HepG2 (cell line): ENCODE data around the gene GREM1. TPM values are rescaled to one million over a fixed set of nuclear protein-coding genes. Genes with fewer than 3 reads are reported as not detected.

Experiments used
- ATAC-seq: fragments of 200-7000 bp; cut with Tn5 transposase; 3 replicates; pipeline ENCODE4 v1.9.1; 2020; ENCODE audit warnings: mild to moderate bottlenecking, moderate library complexity
- BruUV-seq: library from RNA; stranded (reverse); fragments of 400-500 nt; replicated peaks from 2 replicates; lab custom pipeline; 2021; lab: Mats Ljungman, UMichigan
- CTCF ChIA-PET: fragments of 300-600 bp; formaldehyde crosslinking; extraction: SDS; loops from one replicate; lab custom pipeline; 2021; ENCODE audit warnings: low total read pairs, inconsistent platforms, low intra/inter-chr PET ratio; lab: Yijun Ruan, JAX
- POLR2A ChIA-PET: fragments of 350-600 bp; sonication (Branson Sonifier 250); formaldehyde crosslinking; loops from one replicate; lab custom pipeline; 2020; ENCODE audit warnings: antibody characterized with exemption, inconsistent platforms; lab: Yijun Ruan, JAX
- DNase-seq: peaks from one replicate; pipeline ENCODE4 v3.0.0-alpha.2; 2015; ENCODE audit warnings: low spot score
- FAIRE-seq: peaks from 3 replicates; lab custom pipeline; 2011; peaks lifted over from hg19 to GRCh38; lab: Jason Lieb, UNC
- H2AFZ ChIP-seq: one replicate; pipeline ENCODE4 v1.6.1; 2011; ENCODE audit warnings: low read length, inconsistent platforms
- H3K27ac ChIP-seq: fragments of 300-600 bp; 3 replicates; pipeline ENCODE4 v1.8.0; 2011; ENCODE audit warnings: mixed run types, mild to moderate bottlenecking, mixed read lengths, low read length, inconsistent platforms; ENCODE audit not compliant: insufficient read depth; ENCODE audit errors: extremely low read length
- H3K27me3 ChIP-seq, 2 experiments: fragments of 200-600 bp in 1 of 2; 2 replicates in 1 of 2; 3 replicates in 1 of 2; pipeline versions ENCODE4 v1.6.0 to v1.8.0; 2011; ENCODE audit warnings: low read length in 2 of 2, mild to moderate bottlenecking in 2 of 2, moderate library complexity in 2 of 2, inconsistent platforms in 1 of 2; ENCODE audit not compliant: insufficient read depth in 2 of 2, control insufficient read depth in 1 of 2
- H3K36me3 ChIP-seq, 2 experiments: fragments of 200-600 bp in 1 of 2; replicated peaks in 1 of 2; 2 replicates in 1 of 2; 3 replicates in 1 of 2; pipeline versions ENCODE4 v1.5.1 to v1.8.0; 2011; ENCODE audit warnings: low read length in 2 of 2, inconsistent platforms in 1 of 2; ENCODE audit not compliant: insufficient read depth in 2 of 2, control insufficient read depth in 1 of 2
- H3K4me1 ChIP-seq: 2 replicates; pipeline ENCODE4 v1.5.1; 2012; ENCODE audit warnings: low read length, inconsistent platforms; ENCODE audit not compliant: insufficient read depth
- H3K4me2 ChIP-seq: 2 replicates; pipeline ENCODE4 v1.6.0; 2011; ENCODE audit warnings: low read depth, low read length, inconsistent platforms
- H3K4me3 ChIP-seq, 3 experiments: fragments of 200-600 bp in 1 of 3; sonication (generic), shearing (Covaris generic) in 1 of 3; replicated peaks in 1 of 3; 2 replicates each; pipeline ENCODE4 v1.5.1; 2011 to 2016; ENCODE audit warnings: low read length in 3 of 3, inconsistent platforms in 2 of 3, low read depth in 2 of 3, mild to moderate bottlenecking in 2 of 3, control low read depth in 1 of 3, mixed read lengths in 1 of 3; ENCODE audit not compliant: insufficient read depth in 1 of 3
- H3K79me2 ChIP-seq: one replicate; pipeline ENCODE4 v1.6.1; 2011; ENCODE audit warnings: low read length, inconsistent platforms; ENCODE audit not compliant: insufficient read depth
- H3K9ac ChIP-seq: 2 replicates; pipeline ENCODE4 v1.6.0; 2011; ENCODE audit warnings: mild to moderate bottlenecking, low read depth, low read length, inconsistent platforms; ENCODE audit not compliant: insufficient read depth
- H3K9me3 ChIP-seq: 2 replicates; pipeline ENCODE4 v1.5.1; 2012; ENCODE audit warnings: mild to moderate bottlenecking, low read length
- H4K20me1 ChIP-seq: 2 replicates; pipeline ENCODE4 v1.6.0; 2011; ENCODE audit warnings: inconsistent platforms, mild to moderate bottlenecking, low read length, moderate library complexity; ENCODE audit not compliant: insufficient read depth
- DNMT1 ChIP-seq: sonication (generic); formaldehyde crosslinking; IDR thresholded peaks from 2 replicates; pipeline ENCODE4 v1.5.1; 2020; ENCODE audit warnings: mild to moderate bottlenecking, missing genetic modification reagents
- FOXM1 ChIP-seq: sonication (generic); formaldehyde crosslinking; IDR thresholded peaks from 2 replicates; pipeline ENCODE4 v1.5.0; 2020; ENCODE audit warnings: missing genetic modification reagents
- HNRNPL ChIP-seq: fragments of 200-400 bp; formaldehyde crosslinking; IDR thresholded peaks from 2 replicates; pipeline ENCODE4 v1.6.1; 2017; ENCODE audit warnings: mild to moderate bottlenecking, low read depth, low read length
- MEIS1 ChIP-seq: sonication (generic); formaldehyde crosslinking; IDR thresholded peaks from 2 replicates; pipeline ENCODE4 v1.9.0; 2021; ENCODE audit warnings: mild to moderate bottlenecking, missing genetic modification reagents, moderate library complexity, borderline replicate concordance
- SAP130 ChIP-seq: IDR thresholded peaks from 2 replicates; pipeline ENCODE4 v1.6.1; 2016; ENCODE audit warnings: low read depth
- SIN3A ChIP-seq: IDR thresholded peaks from 2 replicates; pipeline ENCODE4 v1.6.1; 2011; ENCODE audit warnings: low read depth, mild to moderate bottlenecking, control low read depth, low read length, borderline replicate concordance
- ZNF124 ChIP-seq: sonication (generic); formaldehyde crosslinking; IDR thresholded peaks from 2 replicates; pipeline ENCODE4 v1.4.0; 2020; ENCODE audit warnings: missing genetic modification reagents
- ZNF205 ChIP-seq: IDR thresholded peaks from 2 replicates; pipeline ENCODE4 v1.6.1; 2018; ENCODE audit warnings: missing biosample characterization, missing genetic modification reagents
- ZNF441 ChIP-seq: sonication (generic); formaldehyde crosslinking; IDR thresholded peaks from 2 replicates; pipeline ENCODE4 v1.7.0; 2021; ENCODE audit warnings: missing genetic modification reagents, borderline replicate concordance
- WGBS: methylation state at CpG from one replicate; pipeline ENCODE4 v1.1.6; 2017; ENCODE audit warnings: low lambda C conversion rate; 5-methylcytosine and 5-hydroxymethylcytosine counted together
- in situ Hi-C: cut with HindIII; loops from 2 replicates; pipeline ENCODE4 v1.10.0; 2017; ENCODE audit warnings: low pct_unique_long_range_greater_than_20kb; ENCODE audit not compliant: extremely low pct_ligation_motif_present
- intact Hi-C: fragments of 100-400 bp; cut with micrococcal nuclease; formaldehyde crosslinking; loops from one replicate; pipeline ENCODE4 v1.10.0; 2022; ENCODE audit not compliant: unreplicated experiment
- polyA plus RNA-seq, 8 experiments: library from polyadenylated mRNA; depleted of rRNA in 3 of 8; stranded (reverse) in 7 of 8; unstranded in 1 of 8; fragments of >200 nt; fragmentation: Illumina TruSeq in 4 of 8; extraction: Trizol in 4 of 8; gene quantifications; 2 replicates each; pipeline versions ENCODE4 v1.2.1 to v1.2.3, GENCODE V29; 2011 to 2016; ENCODE audit warnings: low read depth in 4 of 8, missing spikeins in 1 of 8, mixed read lengths in 1 of 8; ENCODE audit not compliant: insufficient read depth in 1 of 8
- total RNA-seq, 5 experiments: library from RNA; depleted of rRNA; stranded (reverse); fragments of >200 nt; fragmentation: Illumina TruSeq; extraction: Trizol; gene quantifications; 2 replicates each; pipeline ENCODE4 v1.2.3, GENCODE V29; 2016; ENCODE audit warnings: low read depth in 1 of 5
- TF ChIP-seq, protein P1 (sequence below): sonication (generic); formaldehyde crosslinking; IDR thresholded peaks from 2 replicates; pipeline ENCODE4 v1.9.0; 2021; ENCODE audit warnings: mild to moderate bottlenecking, missing genetic modification reagents
- TF ChIP-seq, protein P2 (sequence below): IDR thresholded peaks from 2 replicates; pipeline ENCODE4 v1.6.1; 2016
- TF ChIP-seq, protein P3 (sequence below): sonication (generic); formaldehyde crosslinking; IDR thresholded peaks from 2 replicates; pipeline ENCODE4 v1.5.0; 2020; ENCODE audit warnings: missing genetic modification reagents
- TF ChIP-seq, protein P4 (sequence below): sonication (generic); formaldehyde crosslinking; IDR thresholded peaks from 2 replicates; pipeline ENCODE4 v1.4.0; 2020; ENCODE audit warnings: missing genetic modification reagents

The GREM1 gene
- total and polyA plus RNA-seq, 2 of the 13 experiments (the other 11 are each of a cell fraction or from before 2014, with no cell fraction given), result 0.02 to 0.08 TPM

DNA sequence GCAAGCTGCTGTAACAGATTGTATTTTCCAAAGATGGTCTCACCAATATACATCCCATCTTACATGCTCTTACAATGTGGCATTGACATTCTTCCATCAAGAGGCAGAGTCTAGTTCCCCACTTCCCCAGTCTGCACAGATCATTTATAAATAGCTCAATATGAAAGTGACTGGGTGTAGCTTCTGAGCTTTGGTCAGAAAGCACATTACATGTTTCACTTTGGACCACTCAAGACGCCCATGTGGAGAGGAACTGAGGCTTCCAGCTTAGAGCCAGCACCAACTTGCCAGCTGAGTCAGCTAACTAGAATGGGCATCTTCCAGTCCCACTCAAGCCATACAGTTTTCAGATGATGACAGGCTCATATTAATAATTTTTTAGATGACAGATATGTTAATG lies 45.5 kb downstream of the GREM1 start (continued):
- TF ChIP-seq, protein P1, sequence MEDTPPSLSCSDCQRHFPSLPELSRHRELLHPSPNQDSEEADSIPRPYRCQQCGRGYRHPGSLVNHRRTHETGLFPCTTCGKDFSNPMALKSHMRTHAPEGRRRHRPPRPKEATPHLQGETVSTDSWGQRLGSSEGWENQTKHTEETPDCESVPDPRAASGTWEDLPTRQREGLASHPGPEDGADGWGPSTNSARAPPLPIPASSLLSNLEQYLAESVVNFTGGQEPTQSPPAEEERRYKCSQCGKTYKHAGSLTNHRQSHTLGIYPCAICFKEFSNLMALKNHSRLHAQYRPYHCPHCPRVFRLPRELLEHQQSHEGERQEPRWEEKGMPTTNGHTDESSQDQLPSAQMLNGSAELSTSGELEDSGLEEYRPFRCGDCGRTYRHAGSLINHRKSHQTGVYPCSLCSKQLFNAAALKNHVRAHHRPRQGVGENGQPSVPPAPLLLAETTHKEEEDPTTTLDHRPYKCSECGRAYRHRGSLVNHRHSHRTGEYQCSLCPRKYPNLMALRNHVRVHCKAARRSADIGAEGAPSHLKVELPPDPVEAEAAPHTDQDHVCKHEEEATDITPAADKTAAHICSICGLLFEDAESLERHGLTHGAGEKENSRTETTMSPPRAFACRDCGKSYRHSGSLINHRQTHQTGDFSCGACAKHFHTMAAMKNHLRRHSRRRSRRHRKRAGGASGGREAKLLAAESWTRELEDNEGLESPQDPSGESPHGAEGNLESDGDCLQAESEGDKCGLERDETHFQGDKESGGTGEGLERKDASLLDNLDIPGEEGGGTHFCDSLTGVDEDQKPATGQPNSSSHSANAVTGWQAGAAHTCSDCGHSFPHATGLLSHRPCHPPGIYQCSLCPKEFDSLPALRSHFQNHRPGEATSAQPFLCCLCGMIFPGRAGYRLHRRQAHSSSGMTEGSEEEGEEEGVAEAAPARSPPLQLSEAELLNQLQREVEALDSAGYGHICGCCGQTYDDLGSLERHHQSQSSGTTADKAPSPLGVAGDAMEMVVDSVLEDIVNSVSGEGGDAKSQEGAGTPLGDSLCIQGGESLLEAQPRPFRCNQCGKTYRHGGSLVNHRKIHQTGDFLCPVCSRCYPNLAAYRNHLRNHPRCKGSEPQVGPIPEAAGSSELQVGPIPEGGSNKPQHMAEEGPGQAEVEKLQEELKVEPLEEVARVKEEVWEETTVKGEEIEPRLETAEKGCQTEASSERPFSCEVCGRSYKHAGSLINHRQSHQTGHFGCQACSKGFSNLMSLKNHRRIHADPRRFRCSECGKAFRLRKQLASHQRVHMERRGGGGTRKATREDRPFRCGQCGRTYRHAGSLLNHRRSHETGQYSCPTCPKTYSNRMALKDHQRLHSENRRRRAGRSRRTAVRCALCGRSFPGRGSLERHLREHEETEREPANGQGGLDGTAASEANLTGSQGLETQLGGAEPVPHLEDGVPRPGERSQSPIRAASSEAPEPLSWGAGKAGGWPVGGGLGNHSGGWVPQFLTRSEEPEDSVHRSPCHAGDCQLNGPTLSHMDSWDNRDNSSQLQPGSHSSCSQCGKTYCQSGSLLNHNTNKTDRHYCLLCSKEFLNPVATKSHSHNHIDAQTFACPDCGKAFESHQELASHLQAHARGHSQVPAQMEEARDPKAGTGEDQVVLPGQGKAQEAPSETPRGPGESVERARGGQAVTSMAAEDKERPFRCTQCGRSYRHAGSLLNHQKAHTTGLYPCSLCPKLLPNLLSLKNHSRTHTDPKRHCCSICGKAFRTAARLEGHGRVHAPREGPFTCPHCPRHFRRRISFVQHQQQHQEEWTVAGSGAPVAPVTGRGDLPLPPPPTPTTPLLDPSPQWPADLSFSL (CRISPR knock-in tag), result no peak
- TF ChIP-seq MEIS1 (CRISPR knock-in tag) (no peak), ZNF124 (CRISPR knock-in tag) (no peak), ZNF441 (no peak)

DNA sequence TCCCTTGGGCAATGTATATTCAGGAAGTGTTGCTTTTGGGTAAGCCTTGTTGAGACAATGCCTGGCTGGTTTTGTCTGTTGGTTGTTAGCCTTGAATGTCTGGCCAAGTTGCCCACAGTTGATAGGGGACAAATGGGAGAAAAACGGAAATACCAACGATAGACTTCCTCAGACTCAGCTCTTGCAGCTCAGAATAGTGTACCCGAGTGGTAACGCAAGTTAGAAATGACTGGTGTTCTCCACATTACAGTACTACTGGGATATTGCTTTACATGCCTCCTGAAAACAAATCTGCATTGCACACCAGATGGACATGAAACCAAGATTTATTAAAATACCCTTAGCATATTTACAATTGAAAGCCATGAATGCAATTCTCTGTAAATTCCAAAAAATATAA lies 47.4 kb downstream of the GREM1 start:
- Histone ChIP-seq H3K4me2 (no peak overlapping the region), H3K36me3 (no peaks in the 10 kb centered on the region), H2AFZ (no peak overlapping the region), H3K27me3 (no peaks in the 10 kb centered on the region), H3K79me2 (no peaks in the 10 kb centered on the region), H3K9ac (no peak overlapping the region), H3K27ac (no peak overlapping the region), H3K9me3 (no peaks in the 10 kb centered on the region), H3K4me3 (no peak overlapping the region), H4K20me1 (no peaks in the 10 kb centered on the region), H3K4me1 (peaks cover 22% of the 10 kb centered on the region)
- intact Hi-C loops, result no loop called here
- CTCF ChIA-PET, result no interaction called here
- DNase-seq (no peak), ATAC-seq (no peak), FAIRE-seq (no peak)
- POLR2A ChIA-PET, result no interaction called here
- in situ Hi-C loops, result no loop called here
- no TSS peak for BruUV-seq
- WGBS, result 25% methylated on average over 4 of the region's 4 CpGs
- TF ChIP-seq, protein P2, sequence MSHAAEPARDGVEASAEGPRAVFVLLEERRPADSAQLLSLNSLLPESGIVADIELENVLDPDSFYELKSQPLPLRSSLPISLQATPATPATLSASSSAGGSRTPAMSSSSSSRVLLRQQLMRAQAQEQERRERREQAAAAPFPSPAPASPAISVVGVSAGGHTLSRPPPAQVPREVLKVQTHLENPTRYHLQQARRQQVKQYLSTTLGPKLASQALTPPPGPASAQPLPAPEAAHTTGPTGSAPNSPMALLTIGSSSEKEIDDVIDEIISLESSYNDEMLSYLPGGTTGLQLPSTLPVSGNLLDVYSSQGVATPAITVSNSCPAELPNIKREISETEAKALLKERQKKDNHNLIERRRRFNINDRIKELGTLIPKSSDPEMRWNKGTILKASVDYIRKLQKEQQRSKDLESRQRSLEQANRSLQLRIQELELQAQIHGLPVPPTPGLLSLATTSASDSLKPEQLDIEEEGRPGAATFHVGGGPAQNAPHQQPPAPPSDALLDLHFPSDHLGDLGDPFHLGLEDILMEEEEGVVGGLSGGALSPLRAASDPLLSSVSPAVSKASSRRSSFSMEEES (CRISPR knock-in tag), result no peak
- TF ChIP-seq, protein P3, sequence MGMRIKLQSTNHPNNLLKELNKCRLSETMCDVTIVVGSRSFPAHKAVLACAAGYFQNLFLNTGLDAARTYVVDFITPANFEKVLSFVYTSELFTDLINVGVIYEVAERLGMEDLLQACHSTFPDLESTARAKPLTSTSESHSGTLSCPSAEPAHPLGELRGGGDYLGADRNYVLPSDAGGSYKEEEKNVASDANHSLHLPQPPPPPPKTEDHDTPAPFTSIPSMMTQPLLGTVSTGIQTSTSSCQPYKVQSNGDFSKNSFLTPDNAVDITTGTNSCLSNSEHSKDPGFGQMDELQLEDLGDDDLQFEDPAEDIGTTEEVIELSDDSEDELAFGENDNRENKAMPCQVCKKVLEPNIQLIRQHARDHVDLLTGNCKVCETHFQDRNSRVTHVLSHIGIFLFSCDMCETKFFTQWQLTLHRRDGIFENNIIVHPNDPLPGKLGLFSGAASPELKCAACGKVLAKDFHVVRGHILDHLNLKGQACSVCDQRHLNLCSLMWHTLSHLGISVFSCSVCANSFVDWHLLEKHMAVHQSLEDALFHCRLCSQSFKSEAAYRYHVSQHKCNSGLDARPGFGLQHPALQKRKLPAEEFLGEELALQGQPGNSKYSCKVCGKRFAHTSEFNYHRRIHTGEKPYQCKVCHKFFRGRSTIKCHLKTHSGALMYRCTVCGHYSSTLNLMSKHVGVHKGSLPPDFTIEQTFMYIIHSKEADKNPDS (CRISPR knock-in tag), result no peak
- TF ChIP-seq SAP130 (no peak), SIN3A (no peak), ZNF205 (CRISPR knock-in tag) (no peak), HNRNPL (no peak), DNMT1 (CRISPR knock-in tag) (no peak), FOXM1 (CRISPR knock-in tag) (no peak)
- TF ChIP-seq, protein P4, sequence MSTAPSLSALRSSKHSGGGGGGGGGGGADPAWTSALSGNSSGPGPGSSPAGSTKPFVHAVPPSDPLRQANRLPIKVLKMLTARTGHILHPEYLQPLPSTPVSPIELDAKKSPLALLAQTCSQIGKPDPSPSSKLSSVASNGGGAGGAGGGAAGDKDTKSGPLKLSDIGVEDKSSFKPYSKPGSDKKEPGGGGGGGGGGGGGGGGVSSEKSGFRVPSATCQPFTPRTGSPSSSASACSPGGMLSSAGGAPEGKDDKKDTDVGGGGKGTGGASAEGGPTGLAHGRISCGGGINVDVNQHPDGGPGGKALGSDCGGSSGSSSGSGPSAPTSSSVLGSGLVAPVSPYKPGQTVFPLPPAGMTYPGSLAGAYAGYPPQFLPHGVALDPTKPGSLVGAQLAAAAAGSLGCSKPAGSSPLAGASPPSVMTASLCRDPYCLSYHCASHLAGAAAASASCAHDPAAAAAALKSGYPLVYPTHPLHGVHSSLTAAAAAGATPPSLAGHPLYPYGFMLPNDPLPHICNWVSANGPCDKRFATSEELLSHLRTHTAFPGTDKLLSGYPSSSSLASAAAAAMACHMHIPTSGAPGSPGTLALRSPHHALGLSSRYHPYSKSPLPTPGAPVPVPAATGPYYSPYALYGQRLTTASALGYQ (CRISPR knock-in tag), result no peak
